HepG2 (cell line): Measurements from ENCODE around the gene ODC1. TPM values are rescaled to one million over a fixed set of nuclear protein-coding genes. Genes with fewer than 3 reads are reported as not detected.

Source experiments
- CBX5 ChIP-seq: sonication (generic); formaldehyde crosslinking; IDR thresholded peaks from 2 replicates; pipeline ENCODE4 v1.4.0; 2020; ENCODE audit warnings: missing genetic modification reagents, borderline replicate concordance
- FOXK2 ChIP-seq: fragments of 450-650 bp; IDR thresholded peaks from 2 replicates; pipeline ENCODE4 v1.6.1; 2016
- GZF1 ChIP-seq: sonication (generic); formaldehyde crosslinking; IDR thresholded peaks from 2 replicates; pipeline ENCODE4 v1.5.1; 2020; ENCODE audit warnings: mild to moderate bottlenecking, missing genetic modification reagents
- KDM2A ChIP-seq: sonication (generic); formaldehyde crosslinking; IDR thresholded peaks from 2 replicates; pipeline ENCODE4 v1.4.0; 2020; ENCODE audit warnings: low read depth, missing genetic modification reagents, borderline replicate concordance
- PAF1 ChIP-seq: IDR thresholded peaks from 2 replicates; pipeline ENCODE4 v1.6.1; 2016; ENCODE audit warnings: missing genetic modification reagents, missing compliant biosample characterization
- PHF21A ChIP-seq: sonication (generic); formaldehyde crosslinking; IDR thresholded peaks from 2 replicates; pipeline ENCODE4 v1.5.0; 2020; ENCODE audit warnings: mild to moderate bottlenecking, missing genetic modification reagents
- RFX5 ChIP-seq: IDR thresholded peaks from 2 replicates; pipeline ENCODE4 v1.6.1; 2011; ENCODE audit warnings: low read depth, low read length, improper control_type of control experiment
- SIN3B ChIP-seq: fragments of 150-350 bp; IDR thresholded peaks from 2 replicates; pipeline ENCODE4 v1.6.1; 2014; ENCODE audit warnings: low read length
- SMAD1 ChIP-seq: sonication (generic); formaldehyde crosslinking; IDR thresholded peaks from 2 replicates; pipeline ENCODE4 v1.4.0; 2020; ENCODE audit warnings: missing genetic modification reagents, low read depth, mild to moderate bottlenecking, borderline replicate concordance
- SNRNP70 ChIP-seq: fragments of 200-400 bp; formaldehyde crosslinking; IDR thresholded peaks from 2 replicates; pipeline ENCODE4 v1.6.1; 2017; ENCODE audit warnings: mild to moderate bottlenecking, low read depth, low read length, moderate library complexity
- SOX5 ChIP-seq: IDR thresholded peaks from 2 replicates; pipeline ENCODE4 v1.6.1; 2016; ENCODE audit warnings: borderline replicate concordance
- TBX3 ChIP-seq: fragments of 450-650 bp; IDR thresholded peaks from 2 replicates; pipeline ENCODE4 v1.6.1; 2017; ENCODE audit warnings: antibody characterized with exemption, mild to moderate bottlenecking, inconsistent platforms, borderline replicate concordance
- TCF12 ChIP-seq, 2 experiments: fragments of 450-650 bp in 1 of 2; sonication (generic) in 1 of 2; formaldehyde crosslinking in 1 of 2; IDR thresholded peaks; 2 replicates each; pipeline versions ENCODE4 v1.6.1 to v1.8.0; 2017 to 2022; ENCODE audit warnings: antibody characterized with exemption in 1 of 2, mild to moderate bottlenecking in 1 of 2, missing genetic modification reagents in 1 of 2, moderate library complexity in 1 of 2
- ZEB1 ChIP-seq: IDR thresholded peaks from 2 replicates; pipeline ENCODE4 v1.6.1; 2012; ENCODE audit warnings: mild to moderate bottlenecking, low read depth, inconsistent platforms; ENCODE audit not compliant: insufficient replicate concordance
- ZMAT5 ChIP-seq: sonication (generic); formaldehyde crosslinking; IDR thresholded peaks from 2 replicates; pipeline ENCODE4 v1.5.0; 2020; ENCODE audit warnings: mild to moderate bottlenecking, low read depth, missing genetic modification reagents, borderline replicate concordance
- ZNF430 ChIP-seq: sonication (generic); formaldehyde crosslinking; IDR thresholded peaks from 2 replicates; pipeline ENCODE4 v1.9.0; 2021; ENCODE audit warnings: mild to moderate bottlenecking, missing genetic modification reagents
- ZNF496 ChIP-seq: sonication (generic); formaldehyde crosslinking; IDR thresholded peaks from 2 replicates; pipeline ENCODE4 v1.8.1; 2023; ENCODE audit warnings: mild to moderate bottlenecking, moderate library complexity, missing genetic modification reagents; ENCODE audit not compliant: insufficient replicate concordance
- ZNF749 ChIP-seq: sonication (generic); formaldehyde crosslinking; IDR thresholded peaks from 2 replicates; pipeline ENCODE4 v1.8.0; 2022; ENCODE audit warnings: mild to moderate bottlenecking, missing genetic modification reagents, moderate library complexity, borderline replicate concordance
- polyA plus RNA-seq, 8 experiments: library from polyadenylated mRNA; depleted of rRNA in 3 of 8; stranded (reverse) in 7 of 8; unstranded in 1 of 8; fragments of >200 nt; fragmentation: Illumina TruSeq in 4 of 8; extraction: Trizol in 4 of 8; gene quantifications; 2 replicates each; pipeline versions ENCODE4 v1.2.1 to v1.2.3, GENCODE V29; 2011 to 2016; ENCODE audit warnings: low read depth in 4 of 8, missing spikeins in 1 of 8, mixed read lengths in 1 of 8; ENCODE audit not compliant: insufficient read depth in 1 of 8
- total RNA-seq, 5 experiments: library from RNA; depleted of rRNA; stranded (reverse); fragments of >200 nt; fragmentation: Illumina TruSeq; extraction: Trizol; gene quantifications; 2 replicates each; pipeline ENCODE4 v1.2.3, GENCODE V29; 2016; ENCODE audit warnings: low read depth in 1 of 5
- TF ChIP-seq, protein P1 (sequence below): sonication (generic); formaldehyde crosslinking; IDR thresholded peaks from 2 replicates; pipeline ENCODE4 v1.4.0; 2020; ENCODE audit warnings: mild to moderate bottlenecking, missing genetic modification reagents
- TF ChIP-seq, protein P2 (sequence below): sonication (generic); formaldehyde crosslinking; IDR thresholded peaks from 2 replicates; pipeline ENCODE4 v1.8.1; 2023; ENCODE audit warnings: missing genetic modification reagents, inconsistent platforms, borderline replicate concordance
- TF ChIP-seq, protein P3 (sequence below): sonication (generic); formaldehyde crosslinking; IDR thresholded peaks from 2 replicates; pipeline ENCODE4 v1.9.0; 2022; ENCODE audit warnings: low read depth, missing genetic modification reagents

The ODC1 gene
- total and polyA plus RNA-seq, 2 of the 13 experiments (the other 11 are each of a cell fraction or from before 2014, with no cell fraction given): 142 to 371 TPM

DNA sequence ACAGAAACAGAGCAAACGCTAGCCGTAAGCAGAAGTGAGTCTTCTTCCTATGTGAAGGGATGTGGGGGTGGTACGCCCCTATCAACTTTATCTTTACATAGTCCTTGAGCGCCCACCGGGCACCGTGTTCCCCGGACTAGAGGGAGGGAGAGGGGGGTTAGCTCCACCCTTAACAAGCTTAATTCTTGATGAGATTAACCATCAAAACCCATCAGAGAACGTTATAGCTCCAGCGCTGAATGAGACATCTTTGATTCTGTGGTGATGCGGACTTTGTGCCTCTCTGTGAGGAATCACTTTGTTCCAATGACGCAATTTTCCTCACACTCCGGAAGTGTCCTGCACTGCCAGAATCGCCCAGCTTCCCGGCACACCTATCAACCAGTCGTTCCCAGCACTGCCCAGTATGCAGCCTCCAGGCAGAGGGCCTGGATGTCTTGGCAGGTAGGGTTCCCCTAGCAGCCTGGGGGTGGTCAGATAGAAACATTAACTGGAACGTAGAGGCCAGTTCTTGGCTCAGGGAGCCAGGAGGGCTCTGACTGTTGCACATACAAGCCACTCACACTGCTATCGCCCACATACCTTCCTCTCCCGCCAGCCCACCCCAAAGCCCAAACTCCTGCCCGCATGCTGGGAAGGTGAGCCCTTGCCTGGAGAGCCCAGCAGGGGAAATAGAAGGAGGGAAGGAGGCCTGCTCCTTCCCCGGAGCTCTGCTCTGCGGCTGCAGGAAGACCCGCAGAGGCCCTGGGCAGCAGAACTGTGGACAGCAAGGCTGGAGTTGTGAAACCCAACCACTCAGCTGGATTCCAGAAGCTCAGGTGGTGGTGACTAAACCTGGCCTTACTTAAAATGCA is 1.9 kb upstream of the ODC1 start (continued):
- TF ChIP-seq SNRNP70: no peak
- TF ChIP-seq FOXK2: no peak
- TF ChIP-seq SOX5 (CRISPR knock-in tag): peak; percentile 89
- TF ChIP-seq ZNF496 (CRISPR knock-in tag): no peak
- TF ChIP-seq, protein P1, sequence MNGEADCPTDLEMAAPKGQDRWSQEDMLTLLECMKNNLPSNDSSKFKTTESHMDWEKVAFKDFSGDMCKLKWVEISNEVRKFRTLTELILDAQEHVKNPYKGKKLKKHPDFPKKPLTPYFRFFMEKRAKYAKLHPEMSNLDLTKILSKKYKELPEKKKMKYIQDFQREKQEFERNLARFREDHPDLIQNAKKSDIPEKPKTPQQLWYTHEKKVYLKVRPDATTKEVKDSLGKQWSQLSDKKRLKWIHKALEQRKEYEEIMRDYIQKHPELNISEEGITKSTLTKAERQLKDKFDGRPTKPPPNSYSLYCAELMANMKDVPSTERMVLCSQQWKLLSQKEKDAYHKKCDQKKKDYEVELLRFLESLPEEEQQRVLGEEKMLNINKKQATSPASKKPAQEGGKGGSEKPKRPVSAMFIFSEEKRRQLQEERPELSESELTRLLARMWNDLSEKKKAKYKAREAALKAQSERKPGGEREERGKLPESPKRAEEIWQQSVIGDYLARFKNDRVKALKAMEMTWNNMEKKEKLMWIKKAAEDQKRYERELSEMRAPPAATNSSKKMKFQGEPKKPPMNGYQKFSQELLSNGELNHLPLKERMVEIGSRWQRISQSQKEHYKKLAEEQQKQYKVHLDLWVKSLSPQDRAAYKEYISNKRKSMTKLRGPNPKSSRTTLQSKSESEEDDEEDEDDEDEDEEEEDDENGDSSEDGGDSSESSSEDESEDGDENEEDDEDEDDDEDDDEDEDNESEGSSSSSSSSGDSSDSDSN (CRISPR knock-in tag): peak; percentile 83
- 0 out of 2 replicates have a peak, but pooled peaks have one; percentile 33 for TF ChIP-seq PAF1 (CRISPR knock-in tag)
- no peak; the same call in 1 of the 2 replicates for TF ChIP-seq RFX5
- no peak for TF ChIP-seq ZEB1
- TF ChIP-seq ZNF749 (CRISPR knock-in tag): no peak
- TF ChIP-seq PHF21A: peak; percentile 91
- TF ChIP-seq KDM2A (CRISPR knock-in tag): peak; percentile 97
- TF ChIP-seq TCF12 (IDR thresholded peaks at IDR 0.05): no peak
- peak; percentile 46; the same call in 1 of the 2 replicates for TF ChIP-seq TCF12 (CRISPR knock-in tag; IDR thresholded peaks at IDR 0.05)
- TF ChIP-seq SMAD1 (CRISPR knock-in tag): no peak
- TF ChIP-seq CBX5 (CRISPR knock-in tag): peak; percentile 89; the same call in 1 of the 2 replicates
- TF ChIP-seq GZF1 (CRISPR knock-in tag): 0 out of 2 replicates have a peak, but pooled peaks have one; percentile 32
- TF ChIP-seq SIN3B: no peak
- TF ChIP-seq ZMAT5 (CRISPR knock-in tag): no peak
- TF ChIP-seq ZNF430 (CRISPR knock-in tag): peak; percentile 86; the same call in 1 of the 2 replicates
- TF ChIP-seq TBX3: no peak
- TF ChIP-seq, protein P2, sequence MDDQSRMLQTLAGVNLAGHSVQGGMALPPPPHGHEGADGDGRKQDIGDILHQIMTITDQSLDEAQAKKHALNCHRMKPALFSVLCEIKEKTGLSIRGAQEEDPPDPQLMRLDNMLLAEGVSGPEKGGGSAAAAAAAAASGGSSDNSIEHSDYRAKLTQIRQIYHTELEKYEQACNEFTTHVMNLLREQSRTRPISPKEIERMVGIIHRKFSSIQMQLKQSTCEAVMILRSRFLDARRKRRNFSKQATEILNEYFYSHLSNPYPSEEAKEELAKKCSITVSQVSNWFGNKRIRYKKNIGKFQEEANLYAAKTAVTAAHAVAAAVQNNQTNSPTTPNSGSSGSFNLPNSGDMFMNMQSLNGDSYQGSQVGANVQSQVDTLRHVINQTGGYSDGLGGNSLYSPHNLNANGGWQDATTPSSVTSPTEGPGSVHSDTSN (CRISPR knock-in tag): no peak
- TF ChIP-seq, protein P3, sequence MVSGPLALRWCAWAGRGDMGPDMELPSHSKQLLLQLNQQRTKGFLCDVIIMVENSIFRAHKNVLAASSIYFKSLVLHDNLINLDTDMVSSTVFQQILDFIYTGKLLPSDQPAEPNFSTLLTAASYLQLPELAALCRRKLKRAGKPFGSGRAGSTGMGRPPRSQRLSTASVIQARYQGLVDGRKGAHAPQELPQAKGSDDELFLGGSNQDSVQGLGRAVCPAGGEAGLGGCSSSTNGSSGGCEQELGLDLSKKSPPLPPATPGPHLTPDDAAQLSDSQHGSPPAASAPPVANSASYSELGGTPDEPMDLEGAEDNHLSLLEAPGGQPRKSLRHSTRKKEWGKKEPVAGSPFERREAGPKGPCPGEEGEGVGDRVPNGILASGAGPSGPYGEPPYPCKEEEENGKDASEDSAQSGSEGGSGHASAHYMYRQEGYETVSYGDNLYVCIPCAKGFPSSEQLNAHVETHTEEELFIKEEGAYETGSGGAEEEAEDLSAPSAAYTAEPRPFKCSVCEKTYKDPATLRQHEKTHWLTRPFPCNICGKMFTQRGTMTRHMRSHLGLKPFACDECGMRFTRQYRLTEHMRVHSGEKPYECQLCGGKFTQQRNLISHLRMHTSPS: peak; percentile 79
